HG03139 (cell line): ENCODE results near the gene CHRM2.

Experiments
- ATAC-seq: cut with Tn5 transposase; IDR thresholded peaks from one replicate; pipeline ENCODE4 v1.9.1; 2021; ENCODE audit not compliant: unreplicated experiment

The CHRM2 gene

GRCh38 chr7:136891850-136892249 is 23.4 kb downstream of the CHRM2 start:
- no peak for ATAC-seq

- no peak for ATAC-seq
Measured at GRCh38 chr7:136894789-136895188, 26.3 kb downstream of the CHRM2 start.

DNA sequence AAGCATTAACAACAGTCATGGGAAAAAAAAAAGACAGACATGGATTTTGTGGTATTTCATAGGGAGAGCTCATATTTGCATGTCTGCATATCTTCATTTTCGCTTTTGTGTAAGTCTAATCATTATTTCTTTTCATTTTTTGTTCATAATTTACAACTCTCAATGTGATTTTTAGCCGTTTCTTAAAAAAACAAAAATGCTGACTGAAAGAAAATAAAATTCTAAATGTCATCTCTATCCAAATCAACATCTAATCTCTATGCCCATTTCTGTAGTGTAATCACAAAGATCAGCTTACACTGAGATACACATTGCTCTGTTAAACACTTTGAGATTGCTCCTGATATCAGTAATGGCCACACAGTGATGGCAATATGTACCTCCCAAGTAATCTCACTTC is 29.2 kb downstream of the CHRM2 start:
- no peak for ATAC-seq

GRCh38 chr7:136900005-136900404 is 31.6 kb downstream of the CHRM2 start:
- ATAC-seq: no peak

DNA sequence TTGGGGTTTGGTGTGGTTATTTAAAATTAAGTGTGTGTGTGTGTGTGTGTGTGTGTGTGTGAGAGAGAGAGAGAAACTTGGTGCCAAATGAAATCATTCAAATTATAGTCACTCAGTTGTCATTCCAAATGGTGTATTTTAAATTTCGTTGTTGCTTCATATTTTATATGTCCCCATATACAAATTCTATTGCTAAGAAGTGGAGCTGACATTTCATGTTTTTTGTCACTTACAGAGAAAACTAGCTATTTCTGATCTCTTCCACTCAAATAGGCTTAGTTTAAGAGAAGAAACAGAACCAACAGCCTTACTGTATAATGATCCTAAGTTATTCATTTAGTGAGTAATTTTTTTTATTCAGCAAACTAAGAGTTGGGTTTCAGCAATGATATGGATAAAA is 42.3 kb downstream of the CHRM2 start:
- no peak for ATAC-seq

- ATAC-seq: no peak
Measured at GRCh38 chr7:136911344-136911743, 42.9 kb downstream of the CHRM2 start.

- ATAC-seq: no peak
Measured at GRCh38 chr7:136912339-136912738, 43.9 kb downstream of the CHRM2 start.

DNA sequence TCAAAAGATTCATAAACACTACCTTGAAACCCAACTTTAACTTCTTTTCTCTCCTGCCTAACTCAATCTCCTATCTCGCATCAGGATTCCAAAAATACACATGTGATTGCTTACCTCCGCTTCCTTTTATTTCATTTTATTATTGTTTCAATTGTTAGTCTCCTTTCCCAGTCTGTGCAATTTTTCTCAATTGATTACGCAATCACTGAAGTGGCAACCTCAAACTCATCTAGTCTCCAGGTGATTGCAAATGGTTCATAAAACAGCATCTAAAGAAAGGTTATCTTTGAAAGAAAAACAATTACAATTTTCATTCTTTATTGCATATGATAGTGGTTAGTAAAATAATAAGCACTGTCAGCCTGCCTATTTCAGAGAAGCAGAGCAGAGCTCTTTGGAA is 45.6 kb downstream of the CHRM2 start:
- ATAC-seq: no peak

- ATAC-seq: no peak
Measured at GRCh38 chr7:136919820-136920219, 51.4 kb downstream of the CHRM2 start.

- ATAC-seq: no peak
Measured at GRCh38 chr7:136923111-136923667, 54.7 kb downstream of the CHRM2 start.

- no peak for ATAC-seq
Measured at GRCh38 chr7:136925044-136925443, 56.6 kb downstream of the CHRM2 start.

DNA sequence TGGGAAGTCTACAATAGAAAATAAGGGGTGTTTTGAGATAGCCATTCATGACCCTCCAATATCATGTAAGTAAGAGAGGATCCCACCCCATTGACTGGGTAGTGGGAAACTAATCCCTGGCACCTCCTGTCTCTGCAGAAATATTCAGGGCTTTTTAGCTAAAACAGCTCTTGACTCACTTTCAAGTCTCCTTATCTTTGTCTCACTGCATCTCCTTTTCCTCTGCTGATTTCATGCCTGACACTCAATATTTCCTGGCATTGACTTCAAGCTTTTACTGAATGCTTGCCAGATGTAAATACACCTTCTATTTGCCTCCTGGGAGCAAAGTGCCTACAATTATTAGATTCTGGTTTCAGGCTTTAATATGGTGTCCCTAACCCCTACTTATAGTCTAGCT is 57.1 kb downstream of the CHRM2 start:
- no peak for ATAC-seq

- no peak for ATAC-seq
Measured at GRCh38 chr7:136931169-136931867, 62.9 kb downstream of the CHRM2 start.

- ATAC-seq: no peak
Measured at GRCh38 chr7:136937436-136937835, 69.0 kb downstream of the CHRM2 start.

DNA sequence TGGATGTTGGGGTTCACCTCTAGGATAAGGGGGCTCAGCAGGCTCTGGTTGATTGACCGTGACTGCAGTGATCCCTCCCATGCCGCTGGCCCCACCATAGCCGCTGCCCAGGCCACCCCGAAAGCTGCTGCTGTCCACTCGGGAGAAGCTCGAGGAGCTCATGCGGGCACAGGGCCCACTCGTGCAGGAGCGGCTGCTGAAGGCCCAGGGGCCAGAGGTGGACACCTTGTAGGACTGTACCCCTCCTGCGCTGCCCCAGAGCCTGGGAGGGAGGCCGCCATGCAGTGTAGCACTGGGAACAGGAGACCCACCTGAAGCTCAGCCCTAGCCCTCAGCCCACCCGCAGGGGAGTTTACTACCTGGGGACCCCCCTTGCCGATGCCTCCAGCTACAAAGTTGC is 70.0 kb downstream of the CHRM2 start:
- ATAC-seq: no peak

DNA sequence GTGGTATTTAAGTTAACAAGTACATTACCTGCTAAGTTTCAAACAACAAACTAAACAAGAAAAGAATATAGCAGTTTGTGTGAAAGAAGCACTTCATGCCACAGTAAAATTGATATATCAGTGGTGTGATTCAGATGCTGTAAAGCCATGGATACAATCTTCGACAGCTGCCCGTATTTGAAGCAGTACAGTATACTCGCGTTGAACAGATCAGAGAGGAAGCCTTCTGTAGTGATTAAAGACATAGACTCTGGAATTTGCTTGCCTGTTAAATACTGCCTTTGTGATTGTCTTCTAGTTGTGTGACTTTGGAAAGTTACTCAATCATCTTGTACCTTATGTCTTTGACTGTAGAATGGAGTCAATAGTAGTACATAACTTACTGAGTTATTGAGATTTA is 71.7 kb downstream of the CHRM2 start:
- ATAC-seq: no peak

DNA sequence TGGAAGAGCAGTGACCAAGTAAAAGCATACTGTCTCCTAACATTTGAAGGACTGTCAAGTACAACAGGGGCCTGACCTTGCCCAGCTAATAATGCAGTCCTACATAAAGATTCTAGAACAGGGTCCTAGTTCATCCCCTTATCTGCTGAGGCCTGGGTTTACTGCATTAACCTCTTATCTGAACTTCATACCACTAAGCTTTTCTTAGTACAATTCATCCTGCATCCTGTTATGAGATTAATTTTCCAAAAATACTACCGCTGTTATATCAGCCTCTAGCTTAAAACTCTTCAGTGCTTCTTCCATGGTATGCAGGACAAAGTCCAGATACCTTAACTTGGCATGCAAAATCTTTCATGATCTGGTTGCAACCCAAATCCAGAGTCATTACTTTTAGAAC is 72.5 kb downstream of the CHRM2 start:
- ATAC-seq: no peak

- ATAC-seq: no peak
Measured at GRCh38 chr7:136941816-136942215, 73.4 kb downstream of the CHRM2 start.

DNA sequence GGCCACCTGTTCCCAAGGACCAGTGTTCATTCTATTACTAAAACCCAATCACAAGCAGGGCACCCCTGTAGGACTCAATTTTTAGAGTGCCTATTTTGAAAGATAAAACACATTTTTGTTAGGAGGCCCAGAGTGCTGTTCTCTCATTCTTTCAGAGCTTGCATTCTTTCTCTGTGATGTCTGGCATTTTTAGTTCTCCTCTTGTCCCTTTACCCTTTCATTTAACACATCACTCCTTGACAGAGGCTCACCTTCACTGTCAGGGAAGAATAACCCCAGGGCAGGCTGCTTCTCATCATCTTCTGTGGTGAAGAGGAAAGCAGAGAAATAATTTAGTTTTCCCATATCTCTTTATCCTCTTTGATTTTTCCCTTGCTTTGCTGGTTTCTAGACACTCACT is 73.9 kb downstream of the CHRM2 start:
- no peak for ATAC-seq

- no peak for ATAC-seq
Measured at GRCh38 chr7:136942994-136943393, 74.5 kb downstream of the CHRM2 start.

GRCh38 chr7:136947347-136947746 is 78.9 kb downstream of the CHRM2 start:
- no peak for ATAC-seq

DNA sequence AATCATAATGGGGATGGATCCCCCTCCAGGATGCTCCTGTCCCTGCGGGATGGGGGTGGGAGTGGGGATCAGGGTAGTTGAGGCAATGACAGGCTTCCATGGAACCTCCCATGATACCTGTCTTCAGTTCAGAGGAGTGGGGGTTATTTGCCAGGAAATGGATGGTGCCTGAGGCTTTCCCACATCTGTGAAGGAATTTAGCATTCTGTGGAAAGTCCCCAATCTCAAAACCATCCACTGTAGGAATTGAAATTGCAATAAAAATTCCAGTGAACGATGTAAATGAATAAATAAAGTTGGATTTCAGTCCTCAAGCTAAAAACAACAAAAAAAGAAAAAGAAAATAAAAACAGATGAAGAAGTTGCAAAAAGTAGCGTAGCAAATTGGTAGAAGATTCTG is 81.9 kb downstream of the CHRM2 start:
- no peak for ATAC-seq

- ATAC-seq: no peak
Measured at GRCh38 chr7:136953386-136953785, 84.9 kb downstream of the CHRM2 start.
